OCI-LY3 (cell line): ENCODE results near the gene TOP1.

Source experiments
- CTCF ChIP-seq: fragments of 200-600, 300-600 bp; sonication (generic); IDR thresholded peaks from 2 replicates; pipeline ENCODE4 v1.5.1; 2014; ENCODE audit warnings: antibody characterized with exemption, low read length, low read depth
- EZH2phosphoT487 ChIP-seq: fragments of 200-600 bp; shearing (Covaris generic); IDR thresholded peaks from 2 replicates; pipeline ENCODE4 v1.6.1; 2018; ENCODE audit warnings: antibody characterized with exemption, mixed run types, low read depth

- TF ChIP-seq CTCF = no peak
- TF ChIP-seq EZH2phosphoT487 = no peak
These were observed 10.5 kb upstream of the TOP1 start for GRCh38 chr20:41018153-41018552.
